HUES64 (cell line): ENCODE measurements around the gene MAML3.

Experiments used
- H3K27ac ChIP-seq: 2 replicates; pipeline ENCODE4 v1.7.0; 2013; ENCODE audit warnings: low read depth, low read length, inconsistent platforms
- H3K27me3 ChIP-seq: 2 replicates; pipeline ENCODE4 v1.6.1; 2013; ENCODE audit warnings: mild to moderate bottlenecking, low read length; ENCODE audit not compliant: insufficient read depth
- H3K36me3 ChIP-seq: 2 replicates; pipeline ENCODE4 v1.6.1; 2013; ENCODE audit warnings: mild to moderate bottlenecking, low read length; ENCODE audit not compliant: insufficient read depth
- H3K4me1 ChIP-seq: 2 replicates; pipeline ENCODE4 v1.6.1; 2013; ENCODE audit warnings: mild to moderate bottlenecking, low read length, moderate library complexity; ENCODE audit not compliant: insufficient read depth
- H3K4me3 ChIP-seq: 2 replicates; pipeline ENCODE4 v1.5.1; 2013; ENCODE audit warnings: mild to moderate bottlenecking, low read length, moderate library complexity
- H3K9ac ChIP-seq: 2 replicates; pipeline ENCODE4 v1.6.1; 2013; ENCODE audit warnings: mild to moderate bottlenecking, low read depth, low read length
- H3K9me3 ChIP-seq: 2 replicates; pipeline ENCODE4 v1.6.1; 2013; ENCODE audit warnings: low read depth, low read length; ENCODE audit not compliant: insufficient read depth
- WGBS: fragments of 150-250, 120-280 bp; methylation state at CpG from one replicate; pipeline ENCODE4 v1.1.7; 2013; ENCODE audit warnings: missing lambda C conversion rate; 5-methylcytosine and 5-hydroxymethylcytosine counted together

The MAML3 gene

DNA sequence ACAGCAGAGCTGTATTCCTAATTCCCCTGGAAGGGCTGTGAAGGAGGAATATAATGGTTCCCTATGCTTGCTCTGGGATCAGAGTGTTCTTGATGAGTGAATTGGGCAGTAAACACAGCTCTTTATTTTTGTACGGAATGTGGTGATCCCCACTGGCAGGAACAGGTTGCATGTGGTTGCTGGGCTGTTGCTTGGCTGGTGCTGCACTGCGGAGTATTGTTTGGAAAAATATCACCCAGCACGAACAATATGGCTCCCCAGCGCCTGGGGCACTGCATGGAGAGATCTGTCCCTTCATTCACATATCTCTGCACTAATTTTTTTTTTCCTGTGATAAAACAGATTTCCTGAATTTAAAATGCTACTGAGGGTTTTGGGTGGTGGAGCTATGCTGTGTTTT is 368.6 kb downstream of the MAML3 start:
- H3K36me3 ChIP-seq: no peaks in the 10 kb centered on the region
- no peaks in the 10 kb centered on the region for H3K9me3 ChIP-seq
- 96% methylated on average over 4 of the region's 4 CpGs for WGBS
- peaks cover 27% of the 10 kb centered on the region for H3K4me1 ChIP-seq
- no peak overlapping the region for H3K4me3 ChIP-seq
- no peaks in the 10 kb centered on the region for H3K27me3 ChIP-seq
- no peak overlapping the region for H3K27ac ChIP-seq
- no peak overlapping the region for H3K9ac ChIP-seq

DNA sequence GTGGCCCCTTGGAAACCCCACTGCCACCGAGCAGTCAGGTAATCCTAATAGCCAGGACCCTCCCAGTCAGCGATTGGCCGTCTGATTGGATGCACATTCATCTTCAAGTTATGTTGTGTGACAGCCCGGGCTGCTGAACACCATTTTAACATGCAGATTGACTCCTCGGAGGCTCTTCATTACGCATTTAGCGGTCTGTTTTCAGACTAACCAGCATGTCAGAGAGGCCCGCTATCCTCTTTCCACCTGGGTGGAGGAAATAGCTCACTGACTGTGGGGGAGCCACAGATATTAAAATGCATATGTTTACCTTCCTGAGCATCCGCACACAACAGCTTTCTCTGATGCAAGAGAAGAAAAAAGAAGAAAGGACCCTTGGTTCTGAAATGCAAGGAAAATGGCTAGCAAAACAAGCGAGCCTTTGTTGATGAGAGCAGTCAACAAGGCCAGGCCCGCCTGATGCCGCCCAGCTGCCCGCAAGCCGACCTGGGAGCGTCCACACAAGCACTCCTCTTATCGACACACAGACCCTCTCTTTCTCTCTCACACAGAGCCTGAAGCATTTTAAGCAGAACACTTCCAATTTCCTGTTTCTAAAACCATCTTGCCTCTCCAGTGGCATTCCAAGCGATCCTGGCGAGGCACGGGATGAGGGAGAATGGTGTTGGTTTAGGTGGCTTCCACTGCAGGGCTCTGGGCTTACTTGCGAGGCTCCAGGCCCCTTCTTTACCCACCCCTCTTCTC is 370.1 kb downstream of the MAML3 start:
- H3K4me1 ChIP-seq: peaks cover 27% of the 10 kb centered on the region
- H3K4me3 ChIP-seq: no peak overlapping the region
- H3K27me3 ChIP-seq: no peaks in the 10 kb centered on the region
- no peaks in the 10 kb centered on the region for H3K9me3 ChIP-seq
- whole genome bisulfite sequencing: 76% methylated on average over 17 of the region's 20 CpGs
- H3K27ac ChIP-seq: no peak overlapping the region
- no peak overlapping the region for H3K9ac ChIP-seq
- no peaks in the 10 kb centered on the region for H3K36me3 ChIP-seq

DNA sequence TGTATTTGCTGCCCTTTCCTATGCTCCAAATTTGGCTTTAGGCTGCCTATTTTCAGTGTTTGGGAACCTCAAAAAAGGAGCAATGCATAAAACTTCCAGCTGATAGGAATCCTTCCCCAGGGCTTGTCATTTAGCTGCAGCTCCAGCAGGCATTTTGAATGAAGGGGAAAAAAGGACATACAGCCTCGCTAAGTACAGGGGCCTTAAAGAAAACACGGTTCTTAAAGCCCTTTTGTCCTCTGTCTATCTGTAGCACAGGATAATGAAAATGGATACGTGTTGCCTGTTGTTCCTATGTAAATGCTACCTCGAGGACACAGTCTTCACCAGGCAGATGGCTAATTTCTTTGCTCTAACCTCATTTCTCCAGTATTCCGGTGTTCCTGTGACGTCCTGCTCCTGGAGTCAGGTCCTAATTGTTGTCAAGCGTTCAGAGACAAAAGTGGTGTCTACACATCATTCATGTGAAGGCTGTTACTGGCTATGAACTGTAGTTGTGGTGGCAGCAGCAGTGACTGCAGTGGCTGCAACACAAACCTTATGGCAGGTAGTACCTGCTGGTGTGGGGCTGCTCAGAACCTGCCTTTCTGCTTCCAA is 371.0 kb downstream of the MAML3 start:
- no peak overlapping the region for H3K9ac ChIP-seq
- no peak overlapping the region for H3K4me3 ChIP-seq
- H3K9me3 ChIP-seq: no peaks in the 10 kb centered on the region
- H3K4me1 ChIP-seq: peaks cover 27% of the 10 kb centered on the region
- no peaks in the 10 kb centered on the region for H3K36me3 ChIP-seq
- no peak overlapping the region for H3K27ac ChIP-seq
- WGBS: 80% methylated on average over 7 of the region's 7 CpGs
- no peaks in the 10 kb centered on the region for H3K27me3 ChIP-seq

DNA sequence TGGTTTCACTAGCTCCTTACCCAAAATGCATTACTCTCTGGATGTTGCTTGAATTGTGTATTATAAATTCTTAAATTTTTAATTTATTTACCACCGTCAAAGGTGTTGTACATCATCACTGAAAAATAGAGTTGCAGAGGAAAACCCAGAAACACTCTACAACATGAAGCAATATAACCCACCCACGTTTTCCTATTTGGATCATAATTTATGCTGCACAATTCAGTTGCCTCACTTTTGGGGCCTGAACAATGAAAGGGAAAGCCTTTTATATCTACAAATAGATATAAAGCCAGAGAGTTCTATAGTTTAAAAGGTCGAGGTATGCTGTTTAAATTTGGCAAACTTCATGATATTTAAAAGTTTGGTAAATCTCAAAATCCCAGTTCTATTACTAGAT is 372.9 kb downstream of the MAML3 start:
- WGBS: 97% methylated on average over 3 of the region's 3 CpGs
- Histone ChIP-seq H3K4me1 (peaks cover 30% of the 10 kb centered on the region), H3K27ac (no peak overlapping the region), H3K4me3 (no peak overlapping the region), H3K9ac (no peak overlapping the region), H3K36me3 (no peaks in the 10 kb centered on the region), H3K27me3 (no peaks in the 10 kb centered on the region), H3K9me3 (no peaks in the 10 kb centered on the region)

DNA sequence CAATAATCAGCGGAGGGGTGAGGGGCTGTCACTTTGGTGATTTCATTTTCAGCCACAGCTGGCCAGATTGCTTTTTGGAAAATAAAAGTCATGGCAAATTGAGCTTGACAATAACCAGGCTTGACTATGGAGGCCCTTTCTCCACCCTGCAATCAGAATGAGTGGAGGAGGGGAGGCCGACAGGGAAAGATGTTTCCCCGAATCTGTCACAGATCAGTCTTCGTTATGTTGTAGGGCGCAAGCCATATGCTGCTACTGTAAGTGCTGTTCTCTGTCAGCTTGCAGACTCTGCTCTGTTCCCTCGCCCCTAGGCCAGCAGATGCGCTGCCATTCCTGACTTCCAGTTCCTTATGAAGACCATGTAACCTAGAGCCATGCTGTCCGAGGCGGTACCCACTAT is 374.3 kb downstream of the MAML3 start:
- H3K4me1 ChIP-seq: peaks cover 43% of the 10 kb centered on the region
- H3K4me3 ChIP-seq: no peak overlapping the region
- H3K36me3 ChIP-seq: no peaks in the 10 kb centered on the region
- no peak overlapping the region for H3K27ac ChIP-seq
- H3K9ac ChIP-seq: no peak overlapping the region
- H3K9me3 ChIP-seq: no peaks in the 10 kb centered on the region
- H3K27me3 ChIP-seq: no peaks in the 10 kb centered on the region
- 96% methylated on average over 9 of the region's 9 CpGs for WGBS

DNA sequence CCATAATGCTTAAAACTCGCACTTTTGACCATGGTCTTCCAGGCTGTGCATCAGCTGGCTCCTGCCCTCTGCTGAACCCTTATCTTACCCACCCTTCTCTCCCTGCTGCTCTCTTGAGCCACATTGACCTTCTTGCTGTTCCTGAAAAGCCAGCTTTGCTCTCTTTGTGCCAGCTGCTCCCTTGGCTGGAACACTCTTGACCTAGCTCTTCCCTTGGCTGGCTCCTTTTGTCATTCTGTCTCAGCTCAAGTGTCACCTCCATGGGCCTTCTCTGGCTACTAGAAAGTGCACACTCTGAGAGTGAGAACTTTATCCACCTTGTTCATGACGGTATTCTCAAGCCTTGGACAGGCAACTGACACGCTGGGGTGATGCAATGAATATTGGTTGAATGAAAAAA is 376.2 kb downstream of the MAML3 start:
- Histone ChIP-seq H3K27ac (no peak overlapping the region), H3K4me1 (peaks cover 26% of the 10 kb centered on the region), H3K36me3 (no peaks in the 10 kb centered on the region), H3K9ac (no peak overlapping the region), H3K9me3 (no peaks in the 10 kb centered on the region), H3K27me3 (no peaks in the 10 kb centered on the region), H3K4me3 (no peak overlapping the region)
- 96% methylated on average over 3 of the region's 3 CpGs for WGBS

DNA sequence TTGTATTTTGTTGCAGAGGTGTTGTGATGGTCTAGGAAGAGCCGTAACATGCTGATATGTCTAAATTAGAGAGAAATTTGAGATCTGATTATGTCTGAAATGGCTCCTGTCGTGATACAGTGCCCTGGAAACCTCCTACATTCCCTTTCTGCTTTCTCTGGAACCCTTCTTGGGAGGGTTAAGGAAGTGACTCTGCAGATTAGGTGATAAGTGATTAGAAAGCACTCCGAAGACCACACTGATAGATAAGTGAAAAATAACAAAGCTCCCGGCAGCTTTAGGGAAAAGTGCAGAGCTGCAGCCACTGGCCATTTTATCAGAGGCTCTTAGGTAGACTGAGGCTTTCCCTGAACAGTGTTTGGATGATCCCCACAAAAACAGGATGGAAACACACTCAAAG is 377.7 kb downstream of the MAML3 start:
- Histone ChIP-seq H3K36me3 (no peaks in the 10 kb centered on the region), H3K4me1 (peaks cover 22% of the 10 kb centered on the region), H3K9ac (no peak overlapping the region), H3K27me3 (no peaks in the 10 kb centered on the region), H3K9me3 (no peaks in the 10 kb centered on the region), H3K27ac (no peak overlapping the region), H3K4me3 (no peak overlapping the region)
- 78% methylated on average over 4 of the region's 4 CpGs for WGBS

DNA sequence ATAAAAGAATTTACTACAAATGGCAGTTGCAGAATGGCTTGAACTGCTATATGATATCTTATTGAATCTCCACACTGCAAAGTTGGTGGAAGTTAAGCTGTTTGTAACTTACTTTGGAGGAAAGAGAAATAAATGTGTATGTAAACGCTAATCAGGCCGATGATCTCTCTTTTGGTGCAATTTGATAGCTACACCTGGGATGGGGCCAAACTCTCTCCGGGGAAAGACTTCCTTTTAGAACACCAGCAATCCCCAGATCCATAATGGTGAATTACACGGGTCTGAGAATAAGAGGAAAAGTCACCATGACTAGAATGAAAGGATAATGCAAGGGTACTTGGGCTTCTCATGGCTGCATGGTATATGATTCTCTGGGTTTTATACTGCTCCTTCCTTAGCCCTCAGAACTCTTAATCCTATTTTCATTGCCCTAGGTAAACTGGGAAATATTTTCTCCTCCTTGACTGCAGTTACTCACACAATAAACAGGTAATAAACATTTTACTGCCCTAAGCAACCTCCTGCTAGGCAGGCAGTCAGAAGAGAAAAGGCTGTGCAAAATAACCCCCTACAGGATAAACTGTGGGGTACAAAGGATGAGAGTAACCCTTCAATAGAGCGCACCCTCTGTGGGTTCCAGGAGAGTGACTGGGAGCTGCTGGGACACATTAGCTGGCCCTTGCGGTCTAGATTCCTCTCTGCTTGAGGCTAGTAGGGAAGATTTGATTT is 379.1 kb downstream of the MAML3 start:
- Histone ChIP-seq H3K9ac (no peak overlapping the region), H3K27ac (no peak overlapping the region), H3K27me3 (no peaks in the 10 kb centered on the region), H3K9me3 (no peaks in the 10 kb centered on the region), H3K4me3 (no peak overlapping the region), H3K4me1 (peaks cover 27% of the 10 kb centered on the region), H3K36me3 (no peaks in the 10 kb centered on the region)
- WGBS: 63% methylated on average over 6 of the region's 6 CpGs

DNA sequence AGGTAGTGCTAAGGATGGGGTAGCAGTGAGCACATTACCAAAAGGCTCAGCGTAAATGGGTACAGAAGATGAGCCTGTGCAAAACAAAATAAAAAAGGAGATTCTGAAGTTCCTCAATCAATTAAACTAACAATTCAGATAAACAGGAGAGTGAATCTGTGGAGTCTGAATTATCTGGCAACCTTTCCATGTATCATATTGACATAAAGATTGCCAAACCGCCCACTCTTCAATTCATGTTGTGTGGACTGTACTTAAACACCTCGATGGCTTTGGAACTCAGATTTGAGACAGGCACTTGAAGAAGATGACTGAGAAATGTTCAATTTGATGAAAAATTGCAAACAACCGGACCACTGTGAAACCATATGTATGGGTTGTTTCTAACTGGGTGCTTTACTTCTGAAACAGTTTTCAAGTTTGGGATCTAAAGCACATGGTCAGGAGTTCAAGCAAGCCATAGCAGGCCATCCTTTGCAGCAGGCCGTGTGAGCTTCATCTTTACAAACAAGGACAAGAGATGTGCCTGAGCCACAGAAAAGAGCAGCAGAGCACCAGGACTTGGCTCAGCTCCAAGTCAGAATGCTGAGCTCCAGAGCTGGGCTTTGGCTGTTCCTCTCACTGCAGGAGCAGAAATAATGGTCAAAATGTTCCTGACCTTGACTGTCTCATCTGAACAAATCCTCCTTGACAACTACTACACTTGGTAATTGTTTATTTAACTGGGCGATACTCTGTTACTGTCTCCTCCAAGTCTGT is 380.2 kb downstream of the MAML3 start:
- peaks cover 27% of the 10 kb centered on the region for H3K4me1 ChIP-seq
- H3K27ac ChIP-seq: no peak overlapping the region
- no peak overlapping the region for H3K4me3 ChIP-seq
- WGBS: 90% methylated on average over 6 of the region's 6 CpGs
- no peak overlapping the region for H3K9ac ChIP-seq
- no peaks in the 10 kb centered on the region for H3K27me3 ChIP-seq
- no peaks in the 10 kb centered on the region for H3K36me3 ChIP-seq
- no peaks in the 10 kb centered on the region for H3K9me3 ChIP-seq

DNA sequence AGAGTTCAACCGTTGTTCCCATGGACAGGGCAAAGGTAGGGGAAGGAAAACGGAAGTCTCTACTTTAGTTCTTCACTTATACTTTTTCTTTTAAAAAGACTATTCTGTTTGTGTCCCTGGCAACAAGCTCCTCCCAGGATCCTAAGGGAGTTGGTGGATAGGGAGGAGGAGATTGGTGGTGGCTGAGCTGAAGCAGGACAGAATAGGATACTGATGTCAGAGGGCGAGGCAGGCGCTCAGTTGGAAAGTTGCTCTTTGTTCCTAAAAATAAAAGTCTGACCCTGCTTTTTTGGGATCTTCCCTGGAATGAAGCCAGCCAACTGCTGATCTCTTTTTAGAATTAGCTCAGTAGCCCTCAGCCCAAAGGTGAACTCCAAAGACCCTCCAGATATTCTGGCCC is 383.6 kb downstream of the MAML3 start:
- WGBS: 95% methylated on average over 3 of the region's 4 CpGs
- H3K27me3 ChIP-seq: no peaks in the 10 kb centered on the region
- H3K4me3 ChIP-seq: no peak overlapping the region
- no peak overlapping the region for H3K9ac ChIP-seq
- no peak overlapping the region; the same call in 1 of the 2 replicates for H3K27ac ChIP-seq
- H3K9me3 ChIP-seq: no peaks in the 10 kb centered on the region
- H3K36me3 ChIP-seq: no peaks in the 10 kb centered on the region
- H3K4me1 ChIP-seq: peaks cover 14% of the 10 kb centered on the region

DNA sequence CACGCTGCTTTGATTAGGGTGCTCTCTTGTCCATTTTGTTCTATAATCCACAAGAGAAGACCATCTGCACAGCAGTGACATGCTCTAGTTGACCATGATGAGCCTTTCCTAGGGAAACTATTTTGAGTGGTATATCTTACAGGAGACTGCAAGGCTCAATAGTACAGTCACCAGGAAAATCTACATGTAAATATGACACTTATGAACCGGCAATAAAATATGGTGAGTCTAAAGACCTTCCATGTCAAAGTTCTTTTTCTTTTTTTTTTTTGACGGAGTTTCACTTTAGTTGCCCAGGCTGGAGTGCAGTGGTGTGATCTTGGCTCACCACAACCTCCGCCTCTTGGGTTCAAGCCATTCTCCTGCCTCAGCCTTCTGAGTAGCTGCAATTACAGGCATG is 384.6 kb downstream of the MAML3 start:
- no peaks in the 10 kb centered on the region for H3K9me3 ChIP-seq
- peaks cover 5% of the 10 kb centered on the region; the same call in 1 of the 2 replicates for H3K4me1 ChIP-seq
- no peaks in the 10 kb centered on the region for H3K36me3 ChIP-seq
- no peak overlapping the region for H3K9ac ChIP-seq
- H3K27me3 ChIP-seq: no peaks in the 10 kb centered on the region
- no peak overlapping the region for H3K4me3 ChIP-seq
- no peak overlapping the region for H3K27ac ChIP-seq
- WGBS: 68% methylated on average over 4 of the region's 4 CpGs
